SK-N-SH (cell line): ENCODE measurements around the gene WFDC2.

Source experiments
- CTCF ChIP-seq: fragments of 200-600 bp; sonication (generic); IDR thresholded peaks from 2 replicates; pipeline ENCODE4 v1.6.1; 2017; ENCODE audit warnings: antibody characterized with exemption, mild to moderate bottlenecking, moderate library complexity
- GABPA ChIP-seq: IDR thresholded peaks from 2 replicates; pipeline ENCODE4 v1.4.0; 2012; ENCODE audit warnings: low read depth, mild to moderate bottlenecking
- POLR2AphosphoS5 ChIP-seq: IDR thresholded peaks from 2 replicates; pipeline ENCODE4 v1.6.1; 2012; ENCODE audit warnings: low read depth, low read length

DNA sequence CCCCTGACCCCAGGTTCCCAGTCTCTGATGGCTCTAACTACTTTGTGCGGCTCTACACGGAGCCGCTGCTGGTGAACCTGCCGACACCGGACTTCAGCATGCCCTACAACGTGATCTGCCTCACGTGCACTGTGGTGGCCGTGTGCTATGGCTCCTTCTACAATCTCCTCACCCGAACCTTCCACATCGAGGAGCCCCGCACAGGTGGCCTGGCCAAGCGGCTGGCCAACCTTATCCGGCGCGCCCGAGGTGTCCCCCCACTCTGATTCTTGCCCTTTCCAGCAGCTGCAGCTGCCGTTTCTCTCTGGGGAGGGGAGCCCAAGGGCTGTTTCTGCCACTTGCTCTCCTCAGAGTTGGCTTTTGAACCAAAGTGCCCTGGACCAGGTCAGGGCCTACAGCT, 44.0 kb upstream of the WFDC2 start:
- TF ChIP-seq CTCF (no peak), POLR2AphosphoS5 (no peak), GABPA (no peak)
